HG03575 (cell line): ENCODE data around the gene TMC3.

Experiments
- ATAC-seq: cut with Tn5 transposase; IDR thresholded peaks from one replicate; pipeline ENCODE4 v1.9.1; 2021; ENCODE audit not compliant: unreplicated experiment, insufficient number of reproducible peaks, low FRiP score; ENCODE audit errors: extremely low read depth

The TMC3 gene

GRCh38 chr15:81387621-81388435 lies 13.8 kb upstream of the TMC3 start:
- no peak for ATAC-seq

- ATAC-seq, result no peak
Measured at GRCh38 chr15:81386947-81387346, 12.9 kb upstream of the TMC3 start.

- no peak for ATAC-seq
Measured at GRCh38 chr15:81385721-81386076, 11.7 kb upstream of the TMC3 start.

GRCh38 chr15:81384891-81385720 lies 11.1 kb upstream of the TMC3 start:
- no peak for ATAC-seq

GRCh38 chr15:81381720-81382119 lies 7.7 kb upstream of the TMC3 start:
- ATAC-seq, result no peak

GRCh38 chr15:81380668-81381067 lies 6.7 kb upstream of the TMC3 start:
- ATAC-seq, result no peak

GRCh38 chr15:81380203-81380602 lies 6.2 kb upstream of the TMC3 start:
- ATAC-seq, result no peak

GRCh38 chr15:81379269-81379668 lies 5.3 kb upstream of the TMC3 start:
- ATAC-seq, result no peak

GRCh38 chr15:81378443-81378842 lies 4.4 kb upstream of the TMC3 start:
- no peak for ATAC-seq

GRCh38 chr15:81377871-81378270 lies 3.9 kb upstream of the TMC3 start:
- no peak for ATAC-seq

GRCh38 chr15:81376231-81376630 lies 2.2 kb upstream of the TMC3 start:
- no peak for ATAC-seq

- ATAC-seq, result no peak
Measured at GRCh38 chr15:81375461-81375860, 1.4 kb upstream of the TMC3 start.

- no peak for ATAC-seq
Measured at GRCh38 chr15:81373176-81373575, 837 bp downstream of the TMC3 start.

GRCh38 chr15:81372575-81372974 lies 1.4 kb downstream of the TMC3 start:
- no peak for ATAC-seq

GRCh38 chr15:81363718-81364500 lies 10.1 kb downstream of the TMC3 start:
- ATAC-seq, result no peak

GRCh38 chr15:81363276-81363675 lies 10.7 kb downstream of the TMC3 start:
- ATAC-seq, result no peak

- ATAC-seq, result no peak
Measured at GRCh38 chr15:81362790-81363189, 11.2 kb downstream of the TMC3 start.

GRCh38 chr15:81361891-81362290 lies 12.1 kb downstream of the TMC3 start:
- no peak for ATAC-seq

GRCh38 chr15:81360491-81360890 lies 13.5 kb downstream of the TMC3 start:
- no peak for ATAC-seq

- no peak for ATAC-seq
Measured at GRCh38 chr15:81358248-81358647, 15.8 kb downstream of the TMC3 start.
